Gastrocnemius medialis (tissue), 4 donors: ENCODE measurements around the gene PLCH1.

Source experiments
- CTCF ChIP-seq, 5 experiments: fragments of 450-650 bp in 3 of 5; fragments of 200-600 bp in 2 of 5; sonication (generic) in 2 of 5; IDR thresholded peaks in 4 of 5; conservative IDR thresholded peaks in 1 of 5; 1 replicate in 4 of 5; 2 replicates in 1 of 5; pipeline ENCODE4 v1.5.1; 2016 to 2019; ENCODE audit warnings: antibody characterized with exemption in 5 of 5, mild to moderate bottlenecking in 3 of 5, moderate library complexity in 3 of 5
- POLR2A ChIP-seq, 2 donors: fragments of 450-650 bp; IDR thresholded peaks; one replicate each; pipeline ENCODE4 v1.6.1; 2017; ENCODE audit warnings: antibody characterized with exemption in 2 of 2, mild to moderate bottlenecking in 2 of 2, moderate library complexity in 2 of 2

GRCh38 chr3:155411500-155412223 lies 333.2 kb downstream of the PLCH1 start:
- TF ChIP-seq CTCF (IDR thresholded peaks at IDR 0.05 in 4 of 5, conservative IDR thresholded peaks at IDR 0.05 in 1 of 5) (no peak), POLR2A (IDR thresholded peaks at IDR 0.05) (no peak)
